ENCODE data around the gene SMTN. TPM values are rescaled to one million over a fixed set of nuclear protein-coding genes. Genes with fewer than 3 reads are reported as not detected.
"Not testable (repeated sequence)": the region's sequence is repeated elsewhere in the genome, so short reads cannot be mapped to it uniquely, and the experiment has no call there.

SMTN gene
- total RNA-seq, 1 donor from 2014 or later = 17.9 TPM

- H3K27me3 Mint-ChIP-seq = no peaks in the 10 kb centered on the region
- no peaks in the 10 kb centered on the region for H3K9me3 Mint-ChIP-seq
- no peak overlapping the region for H3K4me3 Mint-ChIP-seq
- intact Hi-C loops (cut with micrococcal nuclease) = no loop called here
- DNase-seq = no peak
- peaks cover 2% of the 10 kb centered on the region for H3K4me1 Mint-ChIP-seq
- peaks cover 2% of the 10 kb centered on the region for H3K36me3 Mint-ChIP-seq (ENCODE audit: low read depth)
- no peak overlapping the region for H3K27ac Mint-ChIP-seq
Observed at GRCh38 chr22:31090217-31091085, 9.3 kb downstream of the SMTN start.

- Mint-ChIP-seq H3K4me3 (no peak overlapping the region), H3K9me3 (no peaks in the 10 kb centered on the region), H3K27me3 (no peaks in the 10 kb centered on the region), H3K4me1 (peaks cover 2% of the 10 kb centered on the region), H3K27ac (no peak overlapping the region), H3K36me3 (ENCODE audit: low read depth) (peaks cover 4% of the 10 kb centered on the region)
- intact Hi-C loops (cut with micrococcal nuclease) = no loop called here
- no peak for DNase-seq
Observed at GRCh38 chr22:31091106-31091975, 10.2 kb downstream of the SMTN start.

- no peaks in the 10 kb centered on the region for H3K27me3 Mint-ChIP-seq
- no peak overlapping the region for H3K27ac Mint-ChIP-seq
- no peak overlapping the region for H3K4me3 Mint-ChIP-seq
- no peak for DNase-seq
- peaks cover 4% of the 10 kb centered on the region for H3K36me3 Mint-ChIP-seq (ENCODE audit: low read depth)
- intact Hi-C loops (cut with micrococcal nuclease) = no loop called here
- H3K4me1 Mint-ChIP-seq = peaks cover 2% of the 10 kb centered on the region
- no peaks in the 10 kb centered on the region for H3K9me3 Mint-ChIP-seq
Observed at GRCh38 chr22:31092161-31092560, 11.0 kb downstream of the SMTN start.

- no peak for DNase-seq
- no peak overlapping the region for H3K4me3 Mint-ChIP-seq
- no peaks in the 10 kb centered on the region for H3K27me3 Mint-ChIP-seq
- intact Hi-C loops (cut with micrococcal nuclease) = no loop called here
- peaks cover 4% of the 10 kb centered on the region for H3K36me3 Mint-ChIP-seq (ENCODE audit: low read depth)
- H3K27ac Mint-ChIP-seq = no peak overlapping the region
- H3K9me3 Mint-ChIP-seq = no peaks in the 10 kb centered on the region
- peaks cover 2% of the 10 kb centered on the region for H3K4me1 Mint-ChIP-seq
Observed at GRCh38 chr22:31093086-31093850, 12.2 kb downstream of the SMTN start.

GRCh38 chr22:31094021-31094551 lies 13.0 kb downstream of the SMTN start:
- Mint-ChIP-seq H3K4me3 (no peak overlapping the region), H3K27ac (no peak overlapping the region), H3K4me1 (peaks cover under 1% of the 10 kb centered on the region), H3K36me3 (ENCODE audit: low read depth) (peaks cover 3% of the 10 kb centered on the region), H3K27me3 (no peaks in the 10 kb centered on the region), H3K9me3 (no peaks in the 10 kb centered on the region)
- intact Hi-C loops (cut with micrococcal nuclease) = no loop called here
- DNase-seq = no peak

- Mint-ChIP-seq H3K9me3 (no peaks in the 10 kb centered on the region), H3K4me3 (no peak overlapping the region), H3K4me1 (no peaks in the 10 kb centered on the region), H3K27me3 (no peaks in the 10 kb centered on the region), H3K27ac (no peak overlapping the region), H3K36me3 (ENCODE audit: low read depth) (peaks cover 3% of the 10 kb centered on the region)
- DNase-seq = no peak
- intact Hi-C loops (cut with micrococcal nuclease) = no loop called here
Observed at GRCh38 chr22:31094741-31095140, 13.6 kb downstream of the SMTN start.

GRCh38 chr22:31095637-31096249 lies 14.6 kb downstream of the SMTN start:
- Mint-ChIP-seq H3K36me3 (ENCODE audit: low read depth) (peaks cover 3% of the 10 kb centered on the region), H3K9me3 (no peaks in the 10 kb centered on the region), H3K4me3 (no peak overlapping the region), H3K27ac (no peak overlapping the region), H3K27me3 (no peaks in the 10 kb centered on the region), H3K4me1 (no peaks in the 10 kb centered on the region)
- intact Hi-C loops (cut with micrococcal nuclease) = no loop called here
- no peak for DNase-seq

GRCh38 chr22:31096657-31097279 lies 15.7 kb downstream of the SMTN start:
- DNase-seq = no peak
- no peaks in the 10 kb centered on the region for H3K4me1 Mint-ChIP-seq
- intact Hi-C loops (cut with micrococcal nuclease) = no loop called here
- H3K4me3 Mint-ChIP-seq = no peak overlapping the region
- H3K9me3 Mint-ChIP-seq = no peaks in the 10 kb centered on the region
- no peaks in the 10 kb centered on the region for H3K27me3 Mint-ChIP-seq
- H3K36me3 Mint-ChIP-seq (ENCODE audit: low read depth) = peaks cover 4% of the 10 kb centered on the region
- no peak overlapping the region for H3K27ac Mint-ChIP-seq

GRCh38 chr22:31097539-31097938 lies 16.4 kb downstream of the SMTN start:
- H3K36me3 Mint-ChIP-seq (ENCODE audit: low read depth); H3K27me3 Mint-ChIP-seq; DNase-seq; H3K4me1 Mint-ChIP-seq; intact Hi-C loops (cut with micrococcal nuclease); H3K27ac Mint-ChIP-seq; H3K4me3 Mint-ChIP-seq; H3K9me3 Mint-ChIP-seq: not testable (repeated sequence)

GRCh38 chr22:31097941-31098631 lies 17.0 kb downstream of the SMTN start:
- Mint-ChIP-seq H3K27me3 (no peaks in the 10 kb centered on the region), H3K36me3 (ENCODE audit: low read depth) (peaks cover 4% of the 10 kb centered on the region), H3K9me3 (no peaks in the 10 kb centered on the region), H3K4me3 (no peak overlapping the region), H3K27ac (no peak overlapping the region), H3K4me1 (no peaks in the 10 kb centered on the region)
- DNase-seq = no peak
- intact Hi-C loops (cut with micrococcal nuclease) = no loop called here

- Mint-ChIP-seq H3K4me1 (no peaks in the 10 kb centered on the region), H3K4me3 (no peak overlapping the region), H3K9me3 (no peaks in the 10 kb centered on the region), H3K36me3 (ENCODE audit: low read depth) (peaks cover 4% of the 10 kb centered on the region), H3K27ac (no peak overlapping the region), H3K27me3 (no peaks in the 10 kb centered on the region)
- DNase-seq = no peak
- intact Hi-C loops (cut with micrococcal nuclease) = no loop called here
Observed at GRCh38 chr22:31098632-31099110, 17.6 kb downstream of the SMTN start.

- Mint-ChIP-seq H3K9me3 (no peaks in the 10 kb centered on the region), H3K4me3 (no peak overlapping the region), H3K27me3 (no peaks in the 10 kb centered on the region), H3K27ac (no peak overlapping the region), H3K36me3 (ENCODE audit: low read depth) (peaks cover 4% of the 10 kb centered on the region), H3K4me1 (no peaks in the 10 kb centered on the region)
- no peak for DNase-seq
- intact Hi-C loops (cut with micrococcal nuclease) = no loop called here
Observed at GRCh38 chr22:31099386-31099785, 18.3 kb downstream of the SMTN start.

Measured in activated CD4-positive, alpha-beta T cell treated with anti-CD3 and anti-CD28 coated beads, Interleukin-2, amount 10 ng/mL, durations not matched to agents 24 days and 14 days (primary cell).